ENCODE data around the gene DLK1. TPM values are rescaled to one million over a fixed set of nuclear protein-coding genes. Genes with fewer than 3 reads are reported as not detected.

DLK1 gene
- total RNA-seq, 1 experiment from 2014 or later: not detected

DNA sequence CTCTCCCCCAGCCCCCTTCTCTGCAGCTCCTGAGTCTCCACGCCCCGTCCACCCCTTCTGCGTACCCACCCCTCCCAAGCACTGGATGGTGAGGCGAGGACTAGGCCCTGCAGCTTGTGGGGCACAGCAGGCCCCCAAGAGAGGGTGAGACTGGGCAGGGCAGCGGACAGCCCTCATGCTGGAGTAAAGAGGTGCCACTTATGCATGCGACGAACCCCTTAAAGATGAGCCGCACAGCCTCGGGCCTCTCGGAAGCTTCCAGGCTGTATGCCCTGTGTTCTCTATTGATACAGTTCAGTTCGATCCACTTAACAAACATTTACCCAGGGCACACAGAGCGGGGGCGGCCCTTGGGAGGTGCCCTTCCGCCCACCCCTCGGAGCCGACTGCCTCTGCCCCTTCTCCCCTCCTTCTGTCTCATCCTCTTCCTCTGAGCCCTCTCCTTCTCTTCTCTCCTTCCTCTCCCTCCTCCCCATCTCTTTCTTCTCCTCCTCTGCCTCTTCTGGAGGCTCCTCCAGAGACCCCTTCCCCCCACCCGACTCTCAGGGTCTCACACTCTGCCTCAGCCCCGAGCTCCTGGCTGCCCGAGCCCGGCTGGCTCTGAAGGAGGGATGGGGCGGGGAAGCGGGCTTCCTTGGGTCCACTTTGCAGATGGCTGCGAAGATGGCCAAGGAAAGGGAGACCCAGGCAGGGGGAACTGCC lies 32.7 kb upstream of the DLK1 start:
- DNase-seq (ENCODE audit: low spot score): no peak

DNA sequence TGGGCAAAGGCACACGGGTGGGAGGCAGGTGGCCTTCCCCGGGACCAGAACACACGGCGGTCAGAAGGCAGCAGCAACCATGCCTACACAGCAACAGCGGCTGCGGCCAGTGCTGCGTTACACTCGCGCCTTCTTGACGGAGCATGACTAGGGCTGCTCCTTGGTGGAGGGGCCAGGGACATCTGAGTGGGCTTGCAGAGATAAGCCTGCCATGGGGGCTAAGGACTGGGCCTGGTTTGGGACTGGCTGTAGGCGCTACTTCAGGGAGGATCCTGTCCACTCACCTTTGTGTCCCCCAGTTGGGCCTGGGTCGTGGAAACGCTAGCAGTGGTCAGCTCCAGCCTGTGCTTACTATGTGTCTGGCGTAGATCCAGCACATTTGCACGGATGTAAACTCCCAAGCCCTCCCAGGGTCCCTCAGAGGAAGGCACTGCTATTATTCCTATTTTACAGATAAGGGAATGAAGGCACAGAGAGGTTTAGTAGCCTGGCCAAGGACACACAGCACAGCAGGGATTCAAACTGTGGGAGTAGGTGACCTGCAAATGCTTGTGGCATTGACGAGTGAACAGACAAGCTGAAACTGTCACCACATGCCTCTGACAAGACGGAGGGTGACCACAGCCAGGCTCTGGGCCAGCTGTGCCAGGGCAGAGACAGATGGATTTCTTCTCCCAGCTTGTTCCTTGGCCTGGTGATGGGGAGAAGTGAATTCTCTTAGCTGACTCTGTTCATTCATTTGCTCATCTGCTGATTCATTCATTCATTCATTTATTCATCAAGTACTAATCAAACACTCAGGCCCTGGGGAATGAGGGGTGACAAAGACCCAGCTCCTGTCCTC lies 31.9 kb upstream of the DLK1 start:
- DNase-seq (ENCODE audit: low spot score): no peak

DNA sequence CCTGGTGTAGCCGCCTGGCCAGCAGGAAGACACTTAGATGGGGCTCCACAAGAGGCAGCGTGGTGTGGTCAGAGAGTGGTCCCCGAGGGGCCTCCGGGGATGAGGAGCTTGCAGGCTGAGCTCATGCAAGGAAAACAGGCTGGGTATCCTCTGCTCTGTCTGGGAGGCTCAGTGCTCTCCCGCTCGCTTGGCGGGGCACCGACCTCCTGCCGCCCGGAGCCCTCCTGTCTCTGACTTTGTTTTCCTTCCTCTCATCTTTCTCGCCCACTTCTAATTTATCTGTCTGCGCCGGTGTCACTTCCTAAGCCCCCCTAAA lies 31.3 kb upstream of the DLK1 start:
- no peak for DNase-seq (ENCODE audit: low spot score)

DNA sequence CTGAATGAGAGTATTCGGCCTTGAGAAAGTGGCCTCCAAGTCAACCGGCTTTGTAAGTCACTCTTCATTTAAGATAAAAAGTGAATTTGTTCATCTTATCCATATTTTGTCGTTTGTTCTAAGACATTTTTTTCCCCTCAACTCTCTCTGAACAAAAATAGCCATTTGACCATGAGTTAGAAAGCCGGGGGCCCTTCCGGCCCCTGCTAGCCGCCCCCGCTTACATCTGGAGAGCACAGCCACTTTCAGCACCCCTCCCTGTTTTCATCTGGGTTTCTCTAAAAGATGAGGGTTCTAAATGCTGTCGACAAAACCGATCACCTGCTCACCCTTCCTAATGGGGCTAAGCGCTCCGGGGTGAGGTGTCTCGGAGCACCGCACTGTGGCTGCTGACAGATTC lies 30.7 kb upstream of the DLK1 start:
- DNase-seq (ENCODE audit: low spot score): no peak

DNA sequence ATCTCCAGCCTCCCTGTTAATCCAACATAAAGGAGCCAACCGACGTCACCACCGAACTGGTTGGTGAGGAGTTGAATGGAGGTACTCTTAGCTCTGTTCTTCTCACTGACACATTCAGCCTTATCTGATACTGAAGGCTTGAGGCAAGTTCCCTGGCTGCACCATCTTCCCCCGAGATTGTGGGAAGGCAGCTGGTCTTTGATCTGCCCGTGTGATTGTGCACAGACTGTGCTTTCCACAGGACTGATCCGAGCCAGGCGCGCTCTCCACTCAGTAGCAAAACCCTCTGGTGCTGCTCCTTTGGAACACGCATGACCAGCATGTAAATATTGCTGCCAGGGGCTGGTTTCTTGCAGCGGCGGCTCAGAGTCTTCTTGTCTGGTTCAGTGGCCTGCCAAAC lies 30.1 kb upstream of the DLK1 start:
- DNase-seq (ENCODE audit: low spot score): no peak

DNA sequence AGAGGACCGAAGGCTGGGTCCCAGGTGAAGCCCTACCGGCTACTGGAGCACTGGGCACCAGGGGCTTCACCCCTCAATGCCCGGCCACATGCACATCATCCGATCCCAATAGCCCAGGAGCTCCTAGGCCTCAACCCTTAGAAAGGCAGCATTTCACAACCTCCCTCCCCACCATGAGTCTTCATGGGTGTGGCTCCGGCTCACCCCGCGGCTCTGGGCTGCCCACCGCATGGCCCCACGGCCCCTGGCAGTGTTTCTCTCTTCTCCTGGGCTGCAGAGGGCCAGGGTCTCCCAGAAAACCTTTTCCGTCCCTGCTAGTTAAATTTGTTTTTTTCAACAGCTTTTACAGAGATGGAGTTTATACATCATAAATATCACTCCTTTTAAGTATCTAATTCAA lies 28.6 kb upstream of the DLK1 start:
- no peak for DNase-seq (ENCODE audit: low spot score)

DNA sequence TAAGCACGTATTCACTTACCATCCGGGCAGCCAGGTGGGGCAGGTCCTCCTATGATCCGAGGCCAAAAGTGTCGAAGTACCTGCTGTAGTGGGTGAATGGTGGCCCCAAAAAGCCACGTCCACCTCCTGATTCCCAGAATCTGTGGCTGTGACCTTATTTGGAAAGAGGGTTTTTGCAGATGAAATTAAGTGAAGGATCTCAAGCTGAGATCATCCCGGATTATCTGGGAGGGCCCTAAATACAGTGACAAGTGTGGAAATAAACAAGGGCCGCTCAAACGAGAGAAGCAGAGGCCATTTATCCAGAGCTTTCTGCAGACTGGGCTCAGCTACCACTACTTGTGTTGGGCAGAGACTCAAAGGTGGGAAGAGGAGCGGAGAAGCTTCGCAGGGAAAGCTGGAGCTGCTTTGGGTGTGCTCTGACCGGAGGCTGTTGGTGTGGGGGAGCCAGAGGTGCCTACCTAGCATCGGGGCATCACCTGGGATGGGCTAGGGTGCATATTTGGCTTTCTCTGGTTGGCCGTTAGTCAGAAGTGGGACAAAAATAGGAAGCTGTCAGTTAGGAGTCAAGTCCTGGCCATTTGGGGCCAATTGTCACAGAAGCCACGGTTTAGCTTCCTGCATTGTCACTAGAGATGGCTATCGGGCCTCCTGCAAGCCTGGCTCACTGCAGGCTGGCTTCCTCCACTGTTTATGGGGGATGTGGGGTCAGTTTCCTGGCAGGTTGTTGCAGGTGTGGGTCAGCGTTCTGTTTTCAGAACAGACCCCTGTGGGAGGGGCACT lies 27.8 kb upstream of the DLK1 start:
- DNase-seq (ENCODE audit: low spot score): no peak

DNA sequence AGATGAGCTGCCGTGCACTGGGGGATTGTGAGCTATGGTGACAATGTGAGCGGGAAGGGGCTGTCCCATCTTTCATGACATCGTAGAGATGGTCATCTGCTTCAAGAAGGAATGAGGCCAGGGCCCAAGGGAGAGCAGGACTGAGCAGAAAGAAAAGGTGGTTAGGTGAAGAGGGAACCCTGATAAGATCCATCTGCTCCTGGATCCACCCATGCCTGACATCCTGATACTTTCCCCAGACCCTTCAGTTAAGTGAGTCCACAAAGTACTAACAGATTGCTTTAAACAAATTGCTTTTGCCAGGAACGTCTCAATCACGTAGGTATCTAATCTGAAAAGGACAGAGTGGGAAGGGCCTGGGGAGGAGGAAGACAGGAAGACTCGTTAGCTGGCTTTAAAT lies 25.4 kb upstream of the DLK1 start:
- no peak for DNase-seq (ENCODE audit: low spot score)

DNA sequence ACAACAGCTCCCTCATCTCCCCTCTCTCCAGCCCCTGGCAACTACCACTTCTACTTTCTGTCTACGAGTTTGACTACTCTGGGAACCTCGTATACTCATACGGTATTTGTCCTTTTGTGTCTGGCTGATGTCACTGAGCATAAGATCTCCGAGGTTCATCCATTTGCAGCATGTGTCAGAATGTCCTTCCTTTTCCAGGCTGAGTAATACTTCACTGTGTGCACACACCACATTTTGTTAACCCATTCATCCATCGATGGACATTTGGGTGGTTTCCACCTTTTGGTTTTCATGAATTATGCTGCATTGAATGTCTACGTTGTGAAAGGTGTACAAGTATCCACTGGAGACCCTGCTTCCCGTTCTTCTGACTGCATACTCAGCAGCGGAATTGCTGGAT lies 24.1 kb upstream of the DLK1 start:
- no peak for DNase-seq (ENCODE audit: low spot score)

DNA sequence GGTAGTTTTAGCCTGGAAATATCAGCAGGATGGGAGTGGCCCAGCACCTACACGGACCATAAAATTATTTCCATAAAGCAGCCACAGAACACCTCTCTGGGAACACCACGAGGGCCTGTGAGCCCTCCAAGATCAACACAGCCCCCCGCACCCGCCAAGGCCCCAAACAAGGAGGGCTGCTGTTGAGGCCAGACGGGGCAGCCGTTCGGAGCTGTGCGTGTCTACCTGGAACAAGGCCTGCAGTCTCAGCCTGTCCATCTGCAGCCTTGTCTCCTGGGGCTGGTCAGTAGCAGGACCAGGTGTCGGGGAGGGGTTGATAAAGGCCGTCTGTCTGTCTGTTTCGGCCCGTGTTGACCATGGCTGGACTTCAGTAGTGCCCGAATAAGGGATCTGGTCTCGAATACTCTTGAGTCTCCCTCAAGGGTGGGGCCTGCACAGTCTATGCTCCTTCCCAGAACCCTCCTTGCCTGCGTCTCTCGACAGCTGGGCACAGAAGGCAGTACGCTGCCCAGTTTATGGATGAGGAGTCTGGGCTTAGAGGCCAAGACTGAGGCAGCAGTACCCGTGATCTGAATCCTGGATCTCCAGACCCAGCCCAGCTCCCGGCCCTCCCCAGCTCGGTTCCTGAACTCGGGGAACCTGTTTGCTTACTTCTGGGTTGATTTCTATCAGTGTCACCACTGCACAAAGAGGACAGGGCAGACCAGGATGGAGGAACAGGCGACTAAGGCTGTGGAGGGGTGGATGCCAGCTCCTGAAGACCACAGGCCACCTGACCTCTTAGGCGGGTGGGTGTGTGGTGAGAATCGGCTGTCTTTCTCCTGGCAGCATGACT lies 23.1 kb upstream of the DLK1 start:
- no peak for DNase-seq (ENCODE audit: low spot score)

DNA sequence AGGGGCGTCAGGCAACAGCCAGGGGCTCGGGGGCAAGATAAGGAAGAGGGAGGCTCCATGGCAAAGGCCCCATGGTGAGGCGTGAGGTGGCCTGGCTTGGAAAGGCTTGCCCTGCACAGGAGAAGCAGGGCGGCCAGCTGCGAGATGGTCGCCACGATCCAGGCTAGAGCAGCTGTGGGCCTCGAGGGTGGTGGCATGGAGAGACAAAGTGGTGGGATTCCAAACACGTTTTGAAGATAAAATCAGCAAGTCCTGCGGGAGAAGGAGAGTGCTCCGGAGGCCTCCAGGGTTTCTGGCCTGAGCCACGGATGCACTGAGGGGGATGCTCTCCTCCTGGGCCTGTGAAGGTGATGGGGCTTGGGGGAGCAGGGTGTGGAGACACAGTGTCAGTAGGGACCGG lies 20.5 kb upstream of the DLK1 start:
- no peak for DNase-seq (ENCODE audit: low spot score)

DNA sequence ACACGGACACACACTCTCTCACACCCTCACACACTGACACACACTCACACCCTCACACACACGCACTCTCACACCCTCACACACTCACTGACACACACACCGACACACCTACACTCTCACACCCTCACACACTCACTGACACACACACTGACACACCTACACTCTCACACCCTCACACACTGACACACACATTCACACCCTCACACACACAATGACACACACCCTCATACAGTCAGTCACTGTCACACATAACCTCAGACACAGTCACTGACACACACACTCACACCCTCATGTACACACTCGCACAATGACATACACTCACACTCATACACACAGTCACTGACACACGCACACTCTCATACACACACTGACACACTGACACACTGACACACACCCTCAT lies 19.8 kb upstream of the DLK1 start:
- DNase-seq (ENCODE audit: low spot score): no peak

DNA sequence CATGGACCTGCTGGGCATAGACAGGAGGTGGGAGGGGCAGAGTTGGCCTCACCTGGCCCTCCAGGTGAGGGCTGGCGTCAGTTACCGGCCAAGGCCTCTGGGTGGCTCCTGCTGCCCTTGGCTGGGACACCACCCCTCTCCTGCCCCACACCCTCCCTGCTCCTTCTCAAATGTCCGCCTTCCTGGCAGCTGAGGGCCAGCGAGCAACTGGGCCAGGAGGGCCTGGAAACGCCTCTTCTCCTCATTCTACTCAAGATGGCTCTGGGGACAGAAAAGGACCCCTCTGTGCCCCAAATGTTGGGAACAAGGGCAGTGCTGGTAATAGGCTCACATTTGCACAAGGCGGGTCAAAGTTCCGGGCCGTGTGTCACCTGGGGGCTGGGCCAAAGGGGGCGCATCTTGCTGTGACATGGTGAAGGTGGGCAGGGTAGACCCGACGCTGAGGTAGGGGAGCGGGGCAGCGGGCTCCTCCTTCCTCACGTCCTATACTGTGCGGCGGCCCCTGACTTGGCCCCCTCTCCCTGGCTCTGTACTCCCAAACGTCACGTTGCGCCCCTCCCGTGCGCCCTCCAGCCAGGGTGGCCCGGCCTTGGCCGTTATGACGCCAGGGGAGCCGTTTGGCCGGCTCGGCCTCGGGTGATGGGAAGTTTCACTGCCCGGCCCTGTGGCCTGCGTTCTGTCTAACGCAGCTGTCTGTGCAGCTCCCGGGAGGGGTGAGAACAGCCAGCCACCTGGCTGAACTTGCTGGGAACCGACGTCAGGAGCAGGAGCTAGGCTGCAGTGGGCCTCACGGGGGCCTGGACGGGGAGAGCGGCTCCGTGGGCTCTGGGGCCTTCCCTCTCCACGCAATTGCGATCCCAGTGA lies 18.0 kb upstream of the DLK1 start:
- no peak for DNase-seq (ENCODE audit: low spot score)

DNA sequence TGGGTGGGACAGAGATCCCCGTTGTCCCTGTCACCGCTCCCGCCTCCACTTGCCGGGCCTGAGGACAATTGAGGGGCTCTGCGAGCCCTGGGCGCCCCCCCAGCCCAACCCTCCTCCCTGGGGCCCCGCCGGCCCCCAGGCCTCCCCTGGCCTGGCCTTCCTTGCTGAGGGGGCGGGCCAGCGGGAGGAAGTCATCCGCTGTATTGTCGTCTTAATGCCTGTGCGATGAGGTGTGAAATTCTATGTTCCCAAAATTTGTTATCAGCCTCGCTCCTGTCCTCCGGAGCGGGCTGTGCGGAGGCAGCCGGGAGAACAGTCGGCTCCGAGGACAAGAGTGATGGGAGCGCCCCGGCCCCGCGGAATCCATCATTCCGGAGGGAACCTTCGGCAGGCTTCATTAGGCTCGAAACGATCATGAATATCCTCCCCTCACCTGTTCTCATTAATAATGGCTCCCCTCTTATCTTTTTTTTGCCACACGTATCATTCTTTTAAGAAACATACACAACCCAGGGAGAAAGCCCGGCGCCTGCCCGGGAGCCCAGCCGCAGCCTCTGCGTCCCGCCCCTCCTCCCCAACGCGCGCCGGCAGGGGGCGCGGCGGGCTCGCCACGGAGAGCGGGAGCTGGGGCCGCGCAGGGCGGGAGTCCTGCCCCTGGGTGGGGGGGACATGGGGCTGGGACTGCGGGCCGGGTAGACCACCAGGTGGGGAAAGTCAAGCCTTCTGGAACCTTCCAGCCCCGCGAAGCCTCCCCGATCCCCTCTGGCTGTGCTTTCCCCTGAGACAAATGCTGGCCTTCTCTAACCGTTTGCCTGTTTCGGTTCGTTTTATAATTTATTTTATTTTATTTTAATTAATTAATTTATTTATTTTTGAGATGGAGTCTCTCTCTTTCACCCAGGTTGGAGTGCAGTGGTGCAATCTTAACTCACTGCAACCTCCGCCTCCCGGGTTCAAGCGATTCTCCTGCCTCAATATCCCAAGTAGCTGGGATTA lies 17.1 kb upstream of the DLK1 start:
- no peak for DNase-seq (ENCODE audit: low spot score)

DNA sequence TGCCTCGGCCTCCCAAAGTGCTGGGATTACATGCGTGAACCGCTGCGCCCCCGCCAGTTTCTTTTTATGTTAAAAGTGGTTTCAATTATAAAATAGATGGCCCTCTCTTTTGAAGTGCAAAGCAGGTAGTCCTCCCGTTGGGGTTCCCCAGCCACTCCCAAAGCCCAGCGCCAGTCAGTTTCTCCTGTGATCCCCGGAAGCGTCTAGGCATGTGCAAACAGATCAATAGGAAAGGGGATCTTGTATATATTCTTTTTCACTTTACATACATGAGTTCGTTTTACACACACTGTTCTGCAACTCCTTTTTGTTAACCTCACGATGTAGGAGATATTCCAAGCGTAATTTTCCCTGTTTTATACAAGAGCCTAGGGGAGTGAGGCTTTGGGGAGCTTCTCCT lies 16.3 kb upstream of the DLK1 start:
- no peak for DNase-seq (ENCODE audit: low spot score)

DNA sequence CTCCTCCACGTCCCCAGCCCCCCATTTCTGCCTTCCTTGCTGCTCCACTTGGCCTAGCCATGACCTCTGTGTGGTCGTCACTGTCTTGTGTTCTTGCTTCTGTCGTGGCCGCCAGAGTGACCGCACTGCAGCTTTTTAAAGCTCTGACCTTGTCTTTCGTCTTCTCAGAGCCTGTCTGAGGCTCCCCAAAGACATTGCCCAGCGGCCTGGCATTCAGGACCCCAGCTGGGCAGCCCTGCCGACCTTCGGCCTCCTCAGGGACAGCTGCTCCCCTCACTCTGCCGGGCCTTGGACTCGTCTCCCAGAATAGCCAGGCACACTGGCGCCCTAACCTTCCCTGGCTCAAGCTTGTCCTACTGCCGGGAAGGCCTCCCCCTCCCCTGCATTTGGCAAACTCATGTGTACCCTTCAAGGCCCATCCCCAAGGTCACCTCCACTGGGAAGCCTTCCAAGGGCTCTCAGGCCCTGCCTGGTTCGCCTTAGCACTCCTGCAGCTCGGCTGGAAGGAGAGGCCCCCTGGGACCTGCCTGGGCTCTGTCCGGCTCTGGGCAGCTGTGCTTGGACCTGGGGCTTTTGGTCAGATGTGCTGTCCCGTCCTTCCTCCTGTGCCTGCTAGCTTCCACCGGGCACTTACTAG lies 15.7 kb upstream of the DLK1 start:
- no peak for DNase-seq (ENCODE audit: low spot score)

DNA sequence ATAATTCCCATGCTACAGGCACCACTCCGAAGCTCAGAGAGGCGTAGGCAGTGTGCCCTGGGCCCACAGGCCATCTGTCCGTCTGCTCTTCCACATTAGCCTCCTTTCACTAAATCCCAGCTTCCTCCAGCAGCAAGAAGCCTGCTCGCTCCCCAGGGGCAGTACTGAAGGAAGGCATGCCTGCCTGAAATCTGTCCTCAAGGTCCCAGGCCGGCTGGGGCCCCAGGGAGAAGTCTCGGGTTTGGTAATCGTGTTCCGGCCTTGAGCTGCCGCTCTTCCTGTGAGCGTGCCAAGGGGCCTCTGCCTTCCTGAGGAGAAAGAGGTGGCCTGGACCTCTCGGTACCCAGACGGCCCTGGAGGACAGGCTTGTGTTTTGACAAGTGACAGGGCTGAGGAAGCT lies 15.2 kb upstream of the DLK1 start:
- no peak for DNase-seq (ENCODE audit: low spot score)

DNA sequence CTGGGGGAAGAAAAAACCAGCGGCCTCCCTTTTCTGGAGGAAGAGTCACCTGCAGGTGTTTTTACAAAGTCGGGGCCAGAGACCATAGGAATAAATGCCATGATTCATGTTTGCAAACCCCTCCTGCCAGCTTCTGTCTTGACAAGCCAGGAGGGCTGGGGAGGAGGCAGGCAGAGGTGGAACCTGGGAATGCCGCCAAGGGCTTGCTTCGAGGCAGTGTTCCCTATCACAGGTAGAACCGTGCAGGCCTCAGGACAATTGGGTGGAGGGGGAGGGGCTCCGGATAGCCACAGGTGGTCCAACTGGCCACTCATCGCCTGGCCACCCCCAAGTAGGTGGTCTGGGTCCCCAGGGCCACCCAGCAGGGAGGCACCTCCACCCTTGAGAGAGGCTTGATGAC lies 14.2 kb upstream of the DLK1 start:
- DNase-seq (ENCODE audit: low spot score): no peak

DNA sequence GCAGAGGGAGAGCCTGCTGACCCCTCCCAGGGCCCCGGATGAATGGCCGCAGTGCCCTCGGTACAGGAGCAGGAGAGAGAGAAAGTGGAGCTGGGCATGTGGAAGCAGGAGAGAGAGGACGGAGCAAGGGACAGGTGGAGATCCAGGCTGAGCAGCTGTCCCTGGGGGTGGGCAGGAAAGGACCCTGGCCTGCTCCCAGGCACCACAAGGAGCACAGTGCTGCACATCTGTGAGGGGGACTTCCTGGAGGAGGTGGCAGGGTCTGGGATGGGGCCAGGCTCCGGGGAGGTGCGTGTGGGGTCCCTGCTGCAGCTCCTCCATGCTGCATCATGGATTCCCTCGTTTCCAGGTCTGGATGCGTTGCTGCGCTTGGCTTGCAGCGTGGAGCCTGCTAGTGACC lies 13.0 kb upstream of the DLK1 start:
- no peak for DNase-seq (ENCODE audit: low spot score)

Measured in A172 (cell line).